HepG2 (cell line): ENCODE data around the gene MSANTD1.

Source experiments
- CHD2 ChIP-seq: IDR thresholded peaks from 2 replicates; pipeline ENCODE4 v1.6.1; 2011; ENCODE audit warnings: low read depth, low read length, improper control_type of control experiment
- KAT8 ChIP-seq: IDR thresholded peaks from 2 replicates; pipeline ENCODE4 v1.6.1; 2016; ENCODE audit warnings: missing genetic modification reagents, missing compliant biosample characterization
- RBAK ChIP-seq: sonication (generic); formaldehyde crosslinking; IDR thresholded peaks from 2 replicates; pipeline ENCODE4 v1.5.1; 2020; ENCODE audit warnings: mild to moderate bottlenecking, missing genetic modification reagents
- RFX1 ChIP-seq: fragments of 450-650 bp; IDR thresholded peaks from 2 replicates; pipeline ENCODE4 v1.6.1; 2017
- SRF ChIP-seq: IDR thresholded peaks from 2 replicates; pipeline ENCODE4 v1.6.1; 2011; ENCODE audit warnings: mild to moderate bottlenecking, low read depth, low read length, moderate library complexity
- TCF7L2 ChIP-seq: IDR thresholded peaks from 2 replicates; pipeline ENCODE4 v1.6.1; 2011; ENCODE audit warnings: mild to moderate bottlenecking, low read depth, low read length, moderate library complexity
- XRCC5 ChIP-seq: fragments of 200-400 bp; formaldehyde crosslinking; optimal IDR thresholded peaks from 2 replicates; pipeline ENCODE3; 2017; ENCODE audit warnings: mild to moderate bottlenecking, low read length
- ZBTB8A ChIP-seq: sonication (generic); formaldehyde crosslinking; IDR thresholded peaks from 2 replicates; pipeline ENCODE4 v1.4.0; 2020; ENCODE audit warnings: mild to moderate bottlenecking, low read depth, missing genetic modification reagents, borderline replicate concordance
- ZFP36 ChIP-seq: fragments of 150-350 bp; IDR thresholded peaks from 2 replicates; pipeline ENCODE4 v1.6.1; 2018; ENCODE audit warnings: borderline replicate concordance, low read length, low read depth; ENCODE audit not compliant: partially characterized antibody
- ZFX ChIP-seq: sonication (generic); formaldehyde crosslinking; IDR thresholded peaks from 2 replicates; pipeline ENCODE4 v1.4.0; 2020; ENCODE audit warnings: mild to moderate bottlenecking, low read depth, missing genetic modification reagents, moderate library complexity
- ZNF749 ChIP-seq: sonication (generic); formaldehyde crosslinking; IDR thresholded peaks from 2 replicates; pipeline ENCODE4 v1.8.0; 2022; ENCODE audit warnings: mild to moderate bottlenecking, missing genetic modification reagents, moderate library complexity, borderline replicate concordance
- TF ChIP-seq, protein P1 (sequence below): sonication (generic); formaldehyde crosslinking; IDR thresholded peaks from 2 replicates; pipeline ENCODE4 v1.5.1; 2020; ENCODE audit warnings: mild to moderate bottlenecking, missing genetic modification reagents, moderate library complexity
- TF ChIP-seq, protein P2 (sequence below): sonication (generic); formaldehyde crosslinking; IDR thresholded peaks from 2 replicates; pipeline ENCODE4 v1.8.1; 2022; ENCODE audit warnings: mild to moderate bottlenecking, missing genetic modification reagents
- TF ChIP-seq, protein P3 (sequence below): sonication (generic); formaldehyde crosslinking; IDR thresholded peaks from 2 replicates; pipeline ENCODE4 v1.4.0; 2020; ENCODE audit warnings: mild to moderate bottlenecking, missing genetic modification reagents

DNA sequence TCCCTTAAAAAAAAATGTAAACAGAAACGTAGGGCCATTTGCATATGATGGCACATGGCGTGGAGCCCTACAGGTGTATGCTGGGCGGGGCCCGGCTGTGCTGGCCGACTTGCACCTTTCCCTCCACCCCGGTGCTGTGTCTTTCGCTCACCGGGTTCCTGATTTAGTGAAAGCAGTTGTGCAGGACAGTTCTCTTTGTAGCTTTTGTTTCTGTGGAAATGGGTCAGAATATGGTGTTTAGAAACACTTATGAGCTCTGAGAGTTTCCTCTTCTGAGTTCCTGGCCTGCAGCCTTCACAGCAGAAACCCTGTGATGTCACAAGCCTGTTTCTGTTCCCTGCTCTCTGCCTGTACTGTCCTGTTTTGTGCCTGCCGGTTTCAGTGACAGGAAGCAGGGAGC is 22.5 kb upstream of the MSANTD1 start:
- no peak for TF ChIP-seq ZFP36
- no peak for TF ChIP-seq XRCC5
- TF ChIP-seq KAT8 (CRISPR knock-in tag) = no peak
- TF ChIP-seq CHD2 = no peak
- no peak for TF ChIP-seq ZNF749 (CRISPR knock-in tag)
- TF ChIP-seq SRF = no peak
- TF ChIP-seq, protein P1, sequence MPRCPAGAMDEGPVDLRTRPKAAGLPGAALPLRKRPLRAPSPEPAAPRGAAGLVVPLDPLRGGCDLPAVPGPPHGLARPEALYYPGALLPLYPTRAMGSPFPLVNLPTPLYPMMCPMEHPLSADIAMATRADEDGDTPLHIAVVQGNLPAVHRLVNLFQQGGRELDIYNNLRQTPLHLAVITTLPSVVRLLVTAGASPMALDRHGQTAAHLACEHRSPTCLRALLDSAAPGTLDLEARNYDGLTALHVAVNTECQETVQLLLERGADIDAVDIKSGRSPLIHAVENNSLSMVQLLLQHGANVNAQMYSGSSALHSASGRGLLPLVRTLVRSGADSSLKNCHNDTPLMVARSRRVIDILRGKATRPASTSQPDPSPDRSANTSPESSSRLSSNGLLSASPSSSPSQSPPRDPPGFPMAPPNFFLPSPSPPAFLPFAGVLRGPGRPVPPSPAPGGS (CRISPR knock-in tag) = no peak
- no peak for TF ChIP-seq TCF7L2
- TF ChIP-seq, protein P2, sequence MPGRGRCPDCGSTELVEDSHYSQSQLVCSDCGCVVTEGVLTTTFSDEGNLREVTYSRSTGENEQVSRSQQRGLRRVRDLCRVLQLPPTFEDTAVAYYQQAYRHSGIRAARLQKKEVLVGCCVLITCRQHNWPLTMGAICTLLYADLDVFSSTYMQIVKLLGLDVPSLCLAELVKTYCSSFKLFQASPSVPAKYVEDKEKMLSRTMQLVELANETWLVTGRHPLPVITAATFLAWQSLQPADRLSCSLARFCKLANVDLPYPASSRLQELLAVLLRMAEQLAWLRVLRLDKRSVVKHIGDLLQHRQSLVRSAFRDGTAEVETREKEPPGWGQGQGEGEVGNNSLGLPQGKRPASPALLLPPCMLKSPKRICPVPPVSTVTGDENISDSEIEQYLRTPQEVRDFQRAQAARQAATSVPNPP (CRISPR knock-in tag) = no peak
- TF ChIP-seq, protein P3, sequence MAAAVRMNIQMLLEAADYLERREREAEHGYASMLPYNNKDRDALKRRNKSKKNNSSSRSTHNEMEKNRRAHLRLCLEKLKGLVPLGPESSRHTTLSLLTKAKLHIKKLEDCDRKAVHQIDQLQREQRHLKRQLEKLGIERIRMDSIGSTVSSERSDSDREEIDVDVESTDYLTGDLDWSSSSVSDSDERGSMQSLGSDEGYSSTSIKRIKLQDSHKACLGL (CRISPR knock-in tag) = no peak
- no peak for TF ChIP-seq ZBTB8A (CRISPR knock-in tag)
- TF ChIP-seq RFX1 = no peak
- no peak for TF ChIP-seq ZFX (CRISPR knock-in tag)
- no peak for TF ChIP-seq RBAK (CRISPR knock-in tag)
